CD4-positive, alpha-beta T cell treated with Interleukin-17A for 1 hour (primary cell): ENCODE measurements around the gene ZNF335.

Experiments used
- DNase-seq: peaks from one replicate; pipeline ENCODE4 v3.0.0-alpha.2; 2020

ZNF335 gene

DNA sequence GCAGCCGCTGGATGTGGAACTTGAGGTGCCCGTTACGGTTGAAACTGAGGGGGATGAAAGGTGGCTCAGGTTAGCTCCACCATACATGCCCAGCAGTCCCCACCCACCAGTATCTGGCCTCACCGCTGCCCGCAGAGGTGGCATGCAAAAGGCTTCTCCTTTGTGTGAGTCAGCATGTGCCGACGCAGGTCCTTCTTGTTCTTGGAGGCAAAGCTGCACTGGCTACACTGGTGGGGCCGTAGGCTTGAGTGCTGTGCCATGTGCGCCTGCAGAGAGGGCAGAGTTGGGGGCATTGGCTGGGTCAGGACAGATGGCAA lies 21.7 kb downstream of the ZNF335 start:
- no peak for DNase-seq

DNA sequence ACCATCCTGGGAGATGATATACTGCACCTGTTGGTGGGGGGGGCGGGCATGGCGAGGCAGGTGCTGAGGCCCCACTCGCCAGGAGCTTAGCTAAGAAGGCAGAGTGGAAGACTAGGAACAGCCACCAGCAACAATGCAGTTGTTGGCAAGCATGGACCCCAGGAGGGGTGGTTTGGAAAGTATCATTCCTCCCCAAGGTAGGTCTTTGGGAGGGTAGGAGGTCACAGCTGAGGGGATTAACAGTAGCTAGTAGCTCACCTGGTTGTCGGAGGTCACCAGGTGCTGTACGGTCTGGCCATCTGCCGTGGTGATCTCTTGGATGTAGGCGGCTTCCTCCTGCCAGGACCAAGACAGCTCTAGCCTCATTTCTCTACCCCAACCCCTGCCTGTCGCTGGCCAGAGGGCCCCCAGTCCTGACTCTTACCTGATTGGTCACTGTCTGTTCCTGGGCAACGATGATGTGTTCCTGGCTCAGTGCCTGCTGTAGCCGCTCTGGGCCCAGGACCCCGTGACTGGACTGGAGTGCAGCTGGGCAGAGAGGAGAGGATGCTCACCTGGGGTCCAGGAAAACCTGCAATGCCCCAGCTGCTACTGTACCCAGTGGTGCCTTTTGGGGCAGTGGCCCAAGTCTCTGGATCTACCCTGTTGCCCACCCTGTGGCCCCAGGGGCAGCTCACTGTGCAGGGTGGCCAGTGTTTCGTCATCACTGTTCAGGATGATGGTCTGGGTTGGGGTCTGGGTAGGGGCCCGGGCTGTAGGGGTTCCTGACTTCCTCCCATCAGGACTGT lies 22.3 kb downstream of the ZNF335 start:
- DNase-seq = no peak

DNA sequence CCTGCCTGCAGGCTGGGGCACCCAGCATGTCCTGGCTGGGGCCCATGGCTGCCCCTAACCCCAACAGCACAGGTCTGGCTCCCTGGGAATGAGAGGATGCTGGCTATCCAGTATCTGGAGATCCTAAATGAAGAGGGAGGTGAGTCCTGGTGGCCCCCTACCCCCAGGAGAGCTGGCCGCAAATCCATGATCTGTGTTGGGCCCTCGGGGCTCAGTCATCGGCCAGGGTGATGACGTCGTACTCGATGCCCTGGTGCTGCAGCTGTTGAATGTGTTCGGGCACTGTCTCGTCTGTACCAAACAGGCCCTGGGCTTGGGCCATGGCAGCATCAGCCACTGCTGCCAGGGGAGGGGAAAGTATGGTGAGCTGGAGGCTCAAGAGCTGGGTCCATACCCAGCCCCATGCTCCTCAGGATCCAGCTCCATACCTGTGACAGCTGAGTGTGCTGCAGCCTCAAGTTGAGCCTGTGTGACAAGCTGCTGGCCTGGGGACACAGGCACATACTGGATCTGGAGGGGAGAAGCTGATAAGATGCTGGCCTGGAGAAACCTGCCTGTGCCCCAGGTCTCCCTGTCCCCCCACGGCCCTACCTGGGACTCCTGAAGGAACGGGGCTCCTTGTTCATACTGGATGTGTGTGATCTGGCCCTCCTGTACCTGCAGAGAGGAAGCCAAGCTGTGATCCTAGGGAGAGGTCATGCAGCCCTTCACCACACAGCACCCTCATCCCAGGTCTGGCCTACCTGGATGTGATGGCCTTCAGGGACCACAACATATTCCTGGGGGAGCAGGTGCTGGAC lies 23.1 kb downstream of the ZNF335 start:
- DNase-seq = no peak

DNA sequence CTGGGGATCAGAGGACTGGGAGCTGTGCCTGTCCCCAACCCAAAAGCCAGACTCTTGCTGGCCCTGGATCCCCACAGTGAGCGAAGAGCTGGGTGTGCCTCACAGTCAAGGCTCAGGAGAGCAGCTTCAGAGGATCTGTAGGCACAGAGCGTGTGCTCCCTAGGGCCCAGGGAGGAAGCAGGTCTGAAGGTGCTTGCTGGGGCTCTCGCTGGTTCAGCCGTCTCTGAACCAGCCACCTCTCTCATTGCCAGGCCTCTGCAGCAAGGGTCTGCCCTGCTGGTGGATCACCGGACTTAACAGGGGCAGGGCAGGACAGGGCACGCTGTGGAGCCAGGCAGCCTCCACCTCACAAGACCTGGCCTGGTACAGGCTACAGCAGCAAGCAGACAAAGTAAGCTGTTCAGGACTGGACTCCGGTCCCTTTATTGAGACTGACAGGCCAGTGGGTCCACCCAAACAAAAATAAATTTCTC lies 23.7 kb downstream of the ZNF335 start:
- no peak for DNase-seq

DNA sequence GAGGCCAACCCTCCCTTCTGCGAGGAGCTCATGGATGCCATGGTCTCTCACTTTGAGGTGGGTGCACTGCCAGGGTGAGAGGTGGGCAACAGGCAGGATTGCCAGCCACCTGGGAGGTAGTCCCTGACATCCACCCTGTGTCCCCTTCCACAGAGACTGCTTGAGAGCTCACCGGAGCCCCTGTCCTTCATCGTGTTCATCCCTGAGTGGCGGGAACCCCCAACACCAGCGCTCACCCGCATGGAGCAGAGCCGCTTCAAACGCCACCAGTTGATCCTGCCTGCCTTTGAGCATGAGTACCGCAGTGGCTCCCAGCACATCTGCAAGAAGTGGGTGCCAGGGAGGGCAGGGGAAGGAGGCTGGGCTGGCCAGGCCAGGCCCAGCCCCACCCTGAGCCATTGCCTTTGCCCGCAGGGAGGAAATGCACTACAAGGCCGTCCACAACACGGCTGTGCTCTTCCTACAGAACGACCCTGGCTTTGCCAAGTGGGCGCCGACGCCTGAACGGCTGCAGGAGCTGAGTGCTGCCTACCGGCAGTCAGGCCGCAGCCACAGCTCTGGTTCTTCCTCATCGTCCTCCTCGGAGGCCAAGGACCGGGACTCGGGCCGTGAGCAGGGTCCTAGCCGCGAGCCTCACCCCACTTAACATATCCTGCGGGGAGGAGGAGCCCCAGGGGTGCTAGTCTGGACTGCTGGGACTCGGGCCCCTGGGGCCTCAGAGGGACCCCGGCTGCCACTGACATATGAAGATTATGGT lies 24.7 kb downstream of the ZNF335 start:
- DNase-seq = no peak

DNA sequence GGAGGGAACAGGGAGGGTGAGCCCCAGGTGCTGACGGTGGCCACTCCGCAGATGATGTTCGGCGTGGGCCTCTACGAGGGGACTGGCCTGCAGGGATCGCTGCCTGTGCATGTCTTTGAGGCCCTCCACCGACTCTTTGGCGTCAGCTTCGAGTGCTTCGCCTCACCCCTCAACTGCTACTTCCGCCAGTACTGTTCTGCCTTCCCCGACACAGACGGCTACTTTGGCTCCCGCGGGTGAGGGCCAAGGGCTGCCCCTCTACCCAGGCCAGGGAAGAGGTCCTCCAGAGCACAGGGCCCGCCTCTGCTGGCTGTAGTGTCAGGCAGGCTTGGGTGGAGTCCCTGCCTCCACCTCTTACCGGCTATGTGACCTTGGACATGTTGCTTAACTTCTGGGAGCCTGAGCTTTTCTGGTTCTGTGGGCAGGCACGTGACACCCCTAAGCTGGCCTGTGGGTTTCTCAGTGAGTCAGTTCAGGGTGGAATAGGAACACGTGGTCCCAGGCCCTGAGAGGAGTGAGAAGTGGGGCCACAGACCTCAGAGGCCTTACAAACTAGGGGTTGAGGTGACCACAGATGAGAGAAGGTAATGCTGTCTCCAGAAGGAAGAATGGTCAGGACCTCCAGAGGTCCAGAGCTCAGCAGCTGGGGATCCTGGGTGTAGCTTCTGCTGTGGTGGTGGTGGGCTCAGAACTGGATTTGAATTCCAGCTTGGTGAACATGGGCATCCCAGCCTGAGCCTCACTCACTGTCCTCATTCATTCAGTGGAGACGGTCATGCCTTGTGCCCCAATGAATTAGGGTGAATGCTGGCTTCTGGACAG lies 25.6 kb downstream of the ZNF335 start:
- DNase-seq = peak; percentile 49

DNA sequence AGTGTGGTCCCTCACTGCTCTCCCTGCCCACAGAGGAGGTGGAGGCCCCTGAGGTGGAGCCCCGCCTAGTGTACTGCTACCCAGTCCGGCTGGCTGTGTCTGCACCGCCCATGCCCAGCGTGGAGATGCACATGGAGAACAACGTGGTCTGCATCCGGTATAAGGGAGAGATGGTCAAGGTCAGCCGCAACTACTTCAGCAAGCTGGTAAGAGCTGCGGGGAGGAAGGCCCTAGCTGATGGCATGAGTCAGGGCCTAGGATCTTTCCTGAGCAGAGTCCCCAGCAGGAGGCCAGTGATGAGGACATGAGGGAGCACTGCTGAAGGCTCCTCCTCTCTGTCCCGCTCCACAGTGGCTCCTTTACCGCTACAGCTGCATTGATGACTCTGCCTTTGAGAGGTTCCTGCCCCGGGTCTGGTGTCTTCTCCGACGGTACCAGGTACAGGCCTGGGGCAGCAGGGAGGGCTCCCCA lies 26.3 kb downstream of the ZNF335 start:
- no peak for DNase-seq

DNA sequence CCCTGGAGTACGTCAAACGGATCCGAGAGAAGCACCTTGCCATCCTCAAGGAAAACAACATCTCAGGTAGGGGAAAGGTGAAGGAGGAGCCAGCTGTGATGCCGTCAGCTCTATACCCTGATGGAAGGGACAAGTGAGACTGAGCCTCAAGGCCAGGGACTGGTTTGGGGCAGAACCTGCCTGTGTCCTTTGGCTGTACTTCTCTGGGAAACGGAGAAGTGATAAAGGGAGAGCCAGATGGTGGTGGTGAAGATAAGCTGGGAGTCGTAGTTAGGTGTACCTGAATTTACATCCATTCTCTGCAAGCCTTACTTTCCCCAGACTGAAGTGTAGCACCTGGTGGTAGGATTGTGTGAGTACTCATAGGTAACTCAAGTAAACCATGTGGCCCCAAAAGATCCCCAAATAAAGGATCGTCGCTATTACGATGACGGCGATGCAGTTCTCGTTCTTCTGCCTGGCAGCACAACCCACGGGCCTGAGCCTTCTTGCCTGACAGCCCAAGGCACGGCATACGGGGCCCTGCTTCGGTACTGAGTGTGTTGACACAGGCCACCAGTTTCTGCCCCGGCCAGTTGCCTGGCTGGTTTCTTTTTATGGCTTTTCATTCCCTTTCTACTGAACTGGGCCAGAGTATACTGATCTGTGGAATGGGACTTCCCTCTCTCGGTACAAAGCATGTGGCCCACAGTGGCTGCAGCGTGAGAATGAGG lies 26.9 kb downstream of the ZNF335 start:
- DNase-seq = no peak

DNA sequence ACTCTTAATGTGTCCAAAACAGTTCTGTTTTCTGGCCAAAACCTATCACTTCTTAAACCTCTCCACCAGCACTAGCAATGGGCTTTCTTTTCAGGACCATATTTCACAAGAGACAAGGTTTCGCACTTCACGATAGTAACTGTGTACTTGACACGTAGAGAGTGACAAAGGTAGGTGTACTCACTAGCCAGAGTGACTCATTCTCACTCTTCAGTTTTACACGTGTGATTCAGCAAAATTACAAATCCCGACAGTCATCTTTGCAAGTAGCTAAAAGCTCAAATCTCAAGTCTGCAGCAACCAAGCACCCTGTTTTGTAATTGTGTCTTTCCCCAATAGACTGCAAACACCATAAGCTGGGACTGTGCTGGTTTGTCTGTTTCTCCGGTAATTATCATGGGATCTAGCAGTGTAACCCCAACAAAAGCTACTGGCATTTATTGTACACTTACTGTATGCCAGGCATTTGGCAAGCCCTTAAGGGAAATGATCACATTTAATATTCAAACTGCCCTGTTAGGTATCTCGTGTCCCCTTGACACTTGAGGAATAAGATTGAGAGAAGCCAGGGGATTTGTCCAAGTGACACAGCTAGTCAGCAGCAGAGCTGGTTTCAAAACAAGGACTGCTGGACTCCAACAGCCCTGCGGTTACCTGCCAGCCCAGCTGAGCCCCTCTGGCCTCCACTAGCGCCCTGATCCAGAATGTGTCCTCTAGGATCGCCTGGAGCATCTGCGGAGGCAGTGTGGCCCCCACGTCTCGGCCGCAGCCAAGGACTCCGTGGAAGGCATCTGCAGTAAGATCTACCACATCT lies 27.6 kb downstream of the ZNF335 start:
- peak; percentile 15 for DNase-seq

DNA sequence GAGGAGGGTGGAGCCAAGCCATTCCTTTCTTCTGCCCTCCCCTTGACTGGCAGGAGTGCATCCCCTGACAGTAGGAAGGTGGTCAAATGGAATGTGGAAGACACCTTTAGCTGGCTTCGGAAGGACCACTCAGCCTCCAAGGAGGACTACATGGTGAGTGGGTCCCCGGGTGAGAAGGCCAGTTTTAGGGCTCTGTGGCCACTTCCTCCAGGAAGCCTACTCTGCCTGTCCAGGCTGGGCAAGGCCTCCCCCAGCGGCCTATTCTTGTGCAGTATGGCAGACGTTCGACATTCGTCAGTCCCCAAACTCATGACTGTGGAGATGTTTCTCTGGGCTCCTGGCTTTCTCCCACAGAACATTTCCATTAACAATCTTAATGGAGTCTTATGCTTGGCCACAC lies 28.4 kb downstream of the ZNF335 start:
- no peak for DNase-seq

DNA sequence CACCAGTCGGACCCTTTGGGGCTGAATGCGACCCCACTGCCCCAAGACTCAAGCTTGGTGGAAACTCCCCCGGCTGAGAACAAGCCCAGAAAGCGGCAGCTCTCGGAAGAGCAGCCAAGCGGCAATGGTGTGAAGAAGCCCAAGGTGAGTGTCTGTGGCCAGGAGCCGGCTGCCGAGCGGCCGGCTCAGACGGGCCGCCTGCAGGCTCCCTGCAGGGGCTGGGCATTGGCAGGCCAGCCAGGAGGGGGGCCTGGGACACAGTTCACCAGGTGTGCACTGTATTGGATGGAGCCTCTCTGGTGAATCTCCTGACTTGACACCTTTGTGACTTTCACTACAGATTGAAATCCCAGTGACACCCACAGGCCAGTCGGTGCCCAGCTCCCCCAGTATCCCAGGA lies 31.5 kb downstream of the ZNF335 start:
- DNase-seq = no peak

DNA sequence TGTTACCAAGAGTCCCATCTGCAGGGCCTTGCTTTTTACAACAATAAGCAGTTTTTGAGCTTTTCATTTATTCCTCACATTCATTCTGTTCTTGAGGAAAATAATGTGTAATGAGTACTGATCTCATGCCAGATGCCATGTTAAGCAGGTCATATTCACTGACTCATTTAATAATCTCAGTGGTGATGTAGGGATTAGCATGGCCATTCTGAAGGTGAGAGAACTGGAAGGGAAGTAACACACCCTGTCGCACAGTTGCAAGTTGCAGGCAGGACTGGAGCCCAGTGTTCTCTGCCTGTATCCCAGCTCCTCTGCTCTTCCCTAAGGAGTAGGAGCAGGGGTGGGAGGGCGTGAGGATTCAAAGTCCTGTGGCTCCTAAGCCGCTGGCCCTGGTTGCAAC lies 31.9 kb downstream of the ZNF335 start:
- no peak for DNase-seq

DNA sequence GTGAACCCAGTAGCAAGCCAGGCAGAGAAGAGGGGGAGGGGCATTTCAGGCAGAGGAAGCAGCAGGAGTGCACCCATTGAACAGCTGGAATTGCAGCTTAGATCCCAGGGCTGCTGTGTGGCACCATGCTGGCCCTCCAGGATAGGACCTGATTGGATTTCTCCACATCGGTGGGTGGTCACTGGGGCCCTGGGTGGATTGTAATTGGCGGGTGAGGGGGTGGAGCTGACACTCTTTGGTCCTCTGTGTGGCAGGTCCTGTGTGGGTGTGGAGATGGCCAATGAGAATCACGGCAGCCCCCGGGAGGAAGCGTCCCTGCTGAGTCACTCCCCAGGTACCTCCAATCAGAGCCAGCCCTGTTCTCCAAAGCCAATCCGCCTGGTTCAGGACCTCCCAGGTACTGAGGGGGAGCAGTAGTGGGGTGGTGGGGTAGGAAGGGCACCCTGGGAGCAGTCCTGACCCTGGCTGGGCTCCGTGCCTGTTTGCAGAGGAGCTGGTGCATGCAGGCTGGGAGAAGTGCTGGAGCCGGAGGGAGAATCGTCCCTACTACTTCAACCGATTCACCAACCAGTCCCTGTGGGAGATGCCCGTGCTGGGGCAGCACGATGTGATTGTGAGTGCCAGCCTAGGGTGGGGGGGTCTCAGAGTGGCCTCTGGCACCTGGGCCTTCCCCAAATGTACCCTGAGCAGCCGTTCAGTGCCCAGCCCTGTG lies 33.1 kb downstream of the ZNF335 start:
- no peak for DNase-seq

DNA sequence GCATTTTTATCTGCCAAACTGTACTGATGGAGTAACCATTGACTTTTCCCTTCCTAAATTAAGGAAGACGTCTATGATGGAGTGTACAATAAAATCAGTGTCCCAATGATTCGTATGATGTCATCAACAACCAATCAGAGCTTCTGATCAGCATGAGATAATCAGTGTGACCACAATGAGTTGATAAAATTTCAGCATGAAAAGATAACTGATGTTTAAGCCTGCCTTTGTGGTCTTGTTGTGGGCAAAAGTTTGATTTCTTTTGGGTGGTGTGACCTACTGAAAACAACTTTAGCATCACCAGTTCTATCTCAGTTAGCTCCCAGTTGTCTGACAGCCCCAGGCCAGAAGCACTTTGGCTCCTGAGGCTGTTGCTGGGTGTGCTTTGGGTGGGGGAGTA lies 34.2 kb downstream of the ZNF335 start:
- peak; percentile 41 for DNase-seq

DNA sequence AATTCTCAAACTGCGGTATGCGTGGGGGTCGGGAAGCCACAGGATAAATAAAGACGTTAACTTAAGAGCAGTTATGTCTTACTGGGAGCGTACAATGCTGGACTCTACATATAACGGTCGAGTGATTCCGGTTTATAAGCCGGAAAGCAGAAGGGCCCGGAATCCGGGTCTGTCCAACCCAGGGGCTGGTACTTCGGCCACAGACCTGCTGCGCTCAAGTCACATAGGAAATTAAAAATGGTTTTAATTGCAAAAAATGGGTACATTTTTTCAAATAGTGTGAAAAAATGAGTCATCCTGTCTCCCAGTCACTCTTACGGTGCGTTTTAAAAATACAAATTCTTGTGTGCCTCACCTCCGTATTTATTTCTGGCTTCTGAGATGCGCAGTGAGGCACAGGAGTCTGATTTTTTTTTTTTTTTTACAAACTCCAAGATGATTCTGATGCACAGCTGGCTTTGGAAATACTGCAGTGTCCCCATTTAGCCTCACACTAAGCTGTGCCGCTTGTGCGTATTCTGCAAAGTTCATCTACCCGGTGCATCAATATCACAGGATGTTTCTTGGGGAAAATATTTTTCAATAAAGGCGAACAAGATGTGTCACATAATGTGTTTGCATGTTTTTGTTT lies 36.5 kb downstream of the ZNF335 start:
- DNase-seq = no peak

DNA sequence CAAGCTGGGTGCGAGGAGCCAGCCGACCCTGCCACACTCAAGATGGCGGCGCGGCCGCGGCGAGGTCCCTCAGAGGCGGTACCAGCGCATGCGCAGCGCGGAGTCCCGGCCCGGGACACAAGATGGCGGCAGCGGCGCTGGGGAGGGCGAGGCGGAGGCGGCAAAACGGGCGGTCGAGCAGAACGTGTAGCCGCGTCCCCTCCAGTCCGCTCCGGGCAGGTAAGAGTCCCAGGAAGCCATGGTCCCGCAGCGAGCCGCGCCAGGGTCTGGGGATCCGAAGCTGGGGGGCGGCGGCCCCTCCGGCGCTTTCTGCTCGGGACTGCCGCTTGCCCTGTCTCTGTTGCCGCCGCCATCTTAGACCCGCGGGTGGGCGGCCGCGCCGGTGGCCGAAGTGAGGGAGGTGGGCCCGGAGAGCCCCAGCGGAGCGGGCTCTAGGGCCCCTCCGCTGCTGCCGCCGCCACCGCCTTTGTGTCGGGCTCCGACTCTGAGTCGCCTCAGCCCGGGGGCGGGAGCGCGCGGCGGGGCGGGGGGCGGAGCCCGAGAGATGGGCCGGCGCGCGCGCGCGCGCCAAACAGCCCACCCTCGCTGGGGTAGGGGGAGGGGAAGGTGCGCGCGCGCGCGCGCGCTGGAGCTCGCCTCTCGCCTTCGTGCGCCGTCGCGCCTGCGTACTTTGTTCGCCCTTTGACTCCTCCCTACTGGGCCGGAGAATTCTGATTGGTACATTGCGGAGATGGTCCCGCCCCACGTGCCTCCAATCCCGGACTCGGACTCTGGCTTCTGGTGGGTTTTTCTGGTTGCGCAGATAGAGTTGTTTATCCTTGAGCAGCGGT lies 37.2 kb downstream of the ZNF335 start, which contains the start of gene PCIF1:
TSS of gene PCIF1 (plus strand) at position 98 of the 830 bp plus-strand sequence. CDS start 4,317 bp downstream, outside the sequence.
- peak; percentile 99 for DNase-seq

DNA sequence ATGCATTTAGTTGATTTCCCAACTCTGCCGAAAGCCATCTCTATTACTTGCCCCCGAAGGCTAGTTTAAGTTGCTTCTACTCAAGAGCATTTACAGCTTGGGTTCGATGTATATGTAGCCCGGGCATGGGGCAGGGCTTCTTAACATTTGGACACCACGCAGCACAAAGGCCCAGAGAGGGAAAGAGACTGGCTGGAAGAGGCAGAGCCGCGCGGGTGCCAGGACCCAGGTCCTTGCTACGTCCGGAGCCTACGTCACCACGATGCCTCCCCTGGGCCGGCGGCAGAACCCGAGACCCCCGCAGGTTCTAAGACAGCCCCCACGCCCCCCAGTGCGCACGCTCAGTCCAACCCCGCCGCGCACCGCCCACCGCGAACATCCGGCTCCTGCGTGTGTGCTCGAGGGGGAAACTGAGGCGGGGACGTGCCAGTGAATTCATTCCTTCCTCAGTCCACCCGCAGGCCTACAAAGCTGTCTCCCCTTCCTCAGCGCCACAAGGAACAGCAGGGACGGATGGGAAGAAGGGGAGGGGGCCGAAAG lies 37.9 kb downstream of the ZNF335 start:
- DNase-seq = no peak

DNA sequence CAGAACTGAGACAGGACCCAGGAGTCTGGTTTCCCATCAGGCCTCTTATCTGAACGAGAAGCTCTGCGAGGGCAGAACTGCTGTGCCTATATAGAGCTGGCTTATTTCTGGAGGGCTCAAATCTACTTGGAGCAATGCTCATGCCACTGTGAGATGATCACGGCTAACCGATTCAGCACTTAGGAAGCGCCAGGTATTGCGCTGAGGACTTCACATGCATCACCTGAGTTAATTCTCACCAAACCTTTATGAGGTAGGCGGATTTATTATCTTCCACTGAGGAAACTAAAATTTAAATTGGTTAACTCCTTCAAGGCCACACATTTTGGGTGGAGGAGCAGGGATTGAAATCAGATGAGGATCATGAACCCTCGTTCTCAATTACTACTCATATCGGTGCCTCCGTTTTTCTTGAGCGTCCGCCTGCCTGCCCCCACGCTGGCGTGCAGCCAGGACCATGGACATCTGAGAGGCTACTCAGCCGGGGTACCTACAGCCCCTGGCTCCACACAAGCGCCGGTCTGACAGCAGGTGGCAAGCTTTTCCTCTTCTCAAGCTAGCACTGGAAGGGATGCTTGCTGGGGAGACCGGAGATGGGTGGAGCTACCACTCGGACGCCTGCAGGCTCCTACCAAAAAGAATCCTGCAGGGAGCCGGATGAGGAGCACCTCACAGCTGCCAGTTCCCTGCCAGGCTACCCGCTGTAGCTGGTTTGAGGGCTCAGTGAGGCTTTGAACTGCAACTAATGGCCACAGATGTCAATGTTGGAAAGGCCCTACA lies 38.5 kb downstream of the ZNF335 start:
- peak; percentile 73 for DNase-seq
